Lung (tissue), 12 donors: Measurements from ENCODE around the gene SYT1. TPM values are rescaled to one million over a fixed set of nuclear protein-coding genes. Genes with fewer than 3 reads are reported as not detected.

Experiments used
- ATAC-seq: fragments of 200-7000 bp; cut with Tn5 transposase; one replicate; pipeline ENCODE4 v1.9.1; 2020; ENCODE audit warnings: moderate number of reproducible peaks; ENCODE audit not compliant: insufficient read depth, low FRiP score
- DNase-seq, 3 donors: peaks; one replicate each; pipeline ENCODE4 v3.0.0-alpha.2; 2013 to 2017
- H3K27ac ChIP-seq, 2 donors: one replicate each; pipeline ENCODE4 v1.5.1; 2013; ENCODE audit warnings: mild to moderate bottlenecking in 2 of 2, moderate library complexity in 2 of 2, control low read depth in 1 of 2, inconsistent platforms in 1 of 2, low read depth in 1 of 2, low read length in 1 of 2
- H3K27me3 ChIP-seq, 3 donors: one replicate each; pipeline ENCODE4 v1.5.1; 2013; ENCODE audit warnings: low read length in 2 of 3; ENCODE audit not compliant: control insufficient read depth in 3 of 3, insufficient read depth in 3 of 3
- H3K36me3 ChIP-seq, 4 donors: one replicate each; pipeline ENCODE4 v1.5.1; 2013; ENCODE audit warnings: low read length in 4 of 4, mild to moderate bottlenecking in 1 of 4, moderate library complexity in 1 of 4; ENCODE audit not compliant: control insufficient read depth in 4 of 4, insufficient read depth in 4 of 4
- H3K4me1 ChIP-seq, 5 donors: one replicate each; pipeline ENCODE4 v1.5.1; 2013; ENCODE audit warnings: low read length in 5 of 5, mild to moderate bottlenecking in 2 of 5, moderate library complexity in 1 of 5; ENCODE audit not compliant: control insufficient read depth in 5 of 5, insufficient read depth in 5 of 5
- H3K4me3 ChIP-seq: one replicate; pipeline ENCODE4 v1.5.1; 2013; ENCODE audit warnings: mild to moderate bottlenecking, control low read depth, moderate library complexity
- H3K9ac ChIP-seq, 2 donors: one replicate each; pipeline ENCODE4 v1.5.1; 2013; ENCODE audit warnings: low read length in 2 of 2, control low read depth in 1 of 2; ENCODE audit not compliant: insufficient read depth in 1 of 2
- H3K9me3 ChIP-seq, 4 donors: one replicate each; pipeline ENCODE4 v1.5.1; 2013; ENCODE audit warnings: low read length in 3 of 4, mild to moderate bottlenecking in 1 of 4, moderate library complexity in 1 of 4; ENCODE audit not compliant: control insufficient read depth in 4 of 4, insufficient read depth in 3 of 4
- CTCF ChIP-seq: IDR thresholded peaks from 2 replicates; pipeline ENCODE4 v1.5.1; 2012; ENCODE audit warnings: mild to moderate bottlenecking; ENCODE audit errors: control extremely low read depth, extremely low read depth
- WGBS, 2 donors: extraction: QIAGEN DNeasy Blood & Tissue Kit; methylation state at CpG; one replicate each; pipeline ENCODE4 v1.1.7; 2013; 5-methylcytosine and 5-hydroxymethylcytosine counted together
- polyA plus RNA-seq, 2 donors: library from polyadenylated mRNA; stranded (reverse); fragments of 200-250 nt; gene quantifications; one replicate each; pipeline ENCODE4 v1.2.1, GENCODE V29; 2013
- total RNA-seq, 2 donors: library from RNA; depleted of rRNA in 1 of 2; stranded (reverse); fragments of >200 nt in 1 of 2; gene quantifications; one replicate each; pipeline ENCODE4 v1.2.1, GENCODE V29; 2014 to 2021
- donor health status: control.
- donor health status: control.
- donor health status: Bipolar disorder and iron deficiency.
- donor health status: healthy.
- donor health status: DM: yes; HTN: yes; CAD: no.

Gene SYT1
- total and polyA plus RNA-seq, 4 donors: 0.05 to 3.2 (median 0.46) TPM

GRCh38 chr12:79138872-79139271 lies 274.3 kb downstream of the SYT1 start:
- no peaks in the 10 kb centered on the region for H3K36me3 ChIP-seq
- H3K27ac ChIP-seq: no peak overlapping the region
- H3K9ac ChIP-seq: no peak overlapping the region
- WGBS, 2 donors: 90 to 95% methylated on average over 6 of the region's 6 CpGs
- H3K27me3 ChIP-seq: no peaks in the 10 kb centered on the region
- H3K4me1 ChIP-seq: no peaks in the 10 kb centered on the region
- H3K9me3 ChIP-seq: no peaks in the 10 kb centered on the region
- no peak for TF ChIP-seq CTCF
- no peak overlapping the region for H3K4me3 ChIP-seq
- ATAC-seq: no peak
- no peak for DNase-seq

GRCh38 chr12:79140711-79141110 lies 276.1 kb downstream of the SYT1 start:
- Histone ChIP-seq H3K36me3 (no peaks in the 10 kb centered on the region), H3K9ac (no peak overlapping the region), H3K4me3 (no peak overlapping the region), H3K27ac (no peak overlapping the region), H3K9me3 (no peaks in the 10 kb centered on the region), H3K27me3 (no peaks in the 10 kb centered on the region), H3K4me1 (no peaks in the 10 kb centered on the region)
- no peak for DNase-seq
- TF ChIP-seq CTCF: no peak
- WGBS, 2 donors: 77 to 85% methylated on average over 1 of the region's 1 CpG
- no peak for ATAC-seq

GRCh38 chr12:79141776-79142175 lies 277.2 kb downstream of the SYT1 start:
- H3K36me3 ChIP-seq: no peaks in the 10 kb centered on the region
- WGBS, 2 donors: 79 to 85% methylated on average over 2 of the region's 2 CpGs
- H3K4me1 ChIP-seq: no peaks in the 10 kb centered on the region

More at GRCh38 chr12:79141776-79142175, 277.2 kb downstream of the SYT1 start:
- Histone ChIP-seq H3K9me3 (no peaks in the 10 kb centered on the region), H3K27ac (no peak overlapping the region), H3K9ac (no peak overlapping the region), H3K4me3 (no peak overlapping the region), H3K27me3 (no peaks in the 10 kb centered on the region)
- DNase-seq: no peak
- no peak for ATAC-seq
- no peak for TF ChIP-seq CTCF
